H1 (cell line): ENCODE data around the gene ASB1. TPM values are rescaled to one million over a fixed set of nuclear protein-coding genes. Genes with fewer than 3 reads are reported as not detected.

Experiments
- CTCF ChIA-PET: fragments of 300-600 bp; sonication (Branson Sonifier 250); formaldehyde crosslinking; loops from one replicate; lab custom pipeline; 2021; ENCODE audit not compliant: partially characterized antibody; lab: Charles Lee
- POLR2A ChIA-PET: fragments of 300-600 bp; sonication (Branson Sonifier 250); formaldehyde crosslinking; loops from one replicate; lab custom pipeline; 2021; ENCODE audit warnings: inconsistent platforms; ENCODE audit not compliant: partially characterized antibody; lab: Charles Lee
- DNase-seq, 2 experiments: peaks; one replicate each; pipeline versions ENCODE4 v3.0.0 to v3.0.0-alpha.2; 2010 to 2022; ENCODE audit warnings: low spot score in 2 of 2, low read depth in 1 of 2, mixed read lengths in 1 of 2
- FAIRE-seq: peaks from 2 replicates; lab custom pipeline; 2011; peaks lifted over from hg19 to GRCh38; lab: Jason Lieb, UNC
- H2AFZ ChIP-seq: 2 replicates; pipeline ENCODE4 v1.8.1; 2012; ENCODE audit warnings: low read length, inconsistent platforms
- H2AK5ac ChIP-seq: 2 replicates; pipeline ENCODE4 v1.6.1; 2013; ENCODE audit warnings: low read depth, low read length
- H2BK120ac ChIP-seq: replicated peaks from 2 replicates; pipeline ENCODE3; 2013; ENCODE audit warnings: low read depth, low read length, inconsistent platforms
- H2BK12ac ChIP-seq: 2 replicates; pipeline ENCODE4 v1.6.1; 2013; ENCODE audit warnings: low read depth, low read length
- H2BK15ac ChIP-seq: 2 replicates; pipeline ENCODE4 v1.6.1; 2013; ENCODE audit warnings: low read length
- H2BK20ac ChIP-seq: 2 replicates; pipeline ENCODE4 v1.6.1; 2013; ENCODE audit warnings: low read length
- H2BK5ac ChIP-seq: 2 replicates; pipeline ENCODE4 v1.6.1; 2013; ENCODE audit warnings: low read depth, low read length
- H3K14ac ChIP-seq: 2 replicates; pipeline ENCODE4 v1.6.1; 2013; ENCODE audit warnings: inconsistent platforms; ENCODE audit not compliant: insufficient read length
- H3K18ac ChIP-seq: 2 replicates; pipeline ENCODE4 v1.6.1; 2013; ENCODE audit warnings: low read length; ENCODE audit errors: extremely low read depth
- H3K23ac ChIP-seq: 2 replicates; pipeline ENCODE4 v1.6.1; 2013; ENCODE audit warnings: inconsistent platforms; ENCODE audit not compliant: insufficient read length
- H3K23me2 ChIP-seq: 2 replicates; pipeline ENCODE4 v1.6.1; 2013; ENCODE audit warnings: low read depth, low read length
- H3K27ac ChIP-seq: 2 replicates; pipeline ENCODE4 v1.6.1; 2011; ENCODE audit warnings: low read depth, low read length, inconsistent platforms
- H3K27me3 ChIP-seq, 4 experiments: replicated peaks in 1 of 4; 1 replicate in 1 of 4; 2 replicates in 3 of 4; pipeline versions ENCODE4 v1.6.1 to v1.8.1; 2011 to 2013; ENCODE audit warnings: low read length in 3 of 4, mild to moderate bottlenecking in 3 of 4, inconsistent platforms in 2 of 4, mixed read lengths in 2 of 4, moderate library complexity in 1 of 4; ENCODE audit not compliant: control insufficient read depth in 3 of 4, insufficient read depth in 3 of 4; ENCODE audit errors: extremely low read depth in 1 of 4
- H3K36me3 ChIP-seq, 4 experiments: 2 replicates each; pipeline versions ENCODE4 v1.6.1 to v1.8.1; 2011 to 2013; ENCODE audit warnings: mild to moderate bottlenecking in 4 of 4, low read length in 3 of 4, moderate library complexity in 2 of 4, control low read depth in 1 of 4, inconsistent platforms in 1 of 4; ENCODE audit not compliant: insufficient read depth in 4 of 4, control insufficient read depth in 2 of 4
- H3K4ac ChIP-seq: replicated peaks from 2 replicates; pipeline ENCODE3; 2013; ENCODE audit warnings: low read length, low read depth, mixed read lengths, inconsistent platforms; ENCODE audit not compliant: insufficient read length
- H3K4me1 ChIP-seq, 4 experiments: replicated peaks in 1 of 4; 1 replicate in 1 of 4; 2 replicates in 3 of 4; pipeline versions ENCODE4 v1.6.1 to v1.8.1; 2011 to 2013; ENCODE audit warnings: low read length in 3 of 4, inconsistent platforms in 2 of 4, mixed read lengths in 1 of 4; ENCODE audit not compliant: insufficient read depth in 4 of 4, control insufficient read depth in 3 of 4
- H3K4me2 ChIP-seq, 2 experiments: 2 replicates each; pipeline versions ENCODE4 v1.6.1 to v1.8.1; 2011 to 2013; ENCODE audit warnings: low read depth in 2 of 2, low read length in 2 of 2, control low read depth in 1 of 2, inconsistent platforms in 1 of 2, mild to moderate bottlenecking in 1 of 2; ENCODE audit not compliant: insufficient read depth in 1 of 2
- H3K4me3 ChIP-seq, 4 experiments: fragments of 200-600, 300-600 bp in 1 of 4; sonication (generic), shearing (Covaris generic), sonication (Bioruptor Twin) in 1 of 4; 2 replicates each; pipeline versions ENCODE4 v1.5.1 to v1.8.1; 2011 to 2016; ENCODE audit warnings: low read length in 4 of 4, low read depth in 3 of 4, control low read depth in 2 of 4, inconsistent platforms in 2 of 4, mild to moderate bottlenecking in 2 of 4, mixed read lengths in 1 of 4, moderate library complexity in 1 of 4; ENCODE audit not compliant: insufficient read depth in 2 of 4; ENCODE audit errors: extremely low read depth in 1 of 4
- H3K56ac ChIP-seq: replicated peaks from 2 replicates; pipeline ENCODE3; 2013; ENCODE audit warnings: low read depth, mild to moderate bottlenecking, mixed read lengths, low read length, inconsistent platforms; ENCODE audit not compliant: insufficient read length
- H3K79me1 ChIP-seq: 2 replicates; pipeline ENCODE4 v1.6.1; 2013; ENCODE audit warnings: low read depth, low read length, control low read depth
- H3K79me2 ChIP-seq, 2 experiments: 2 replicates each; pipeline versions ENCODE4 v1.6.1 to v1.8.1; 2012 to 2013; ENCODE audit warnings: low read length in 2 of 2, mild to moderate bottlenecking in 2 of 2, inconsistent platforms in 1 of 2; ENCODE audit not compliant: insufficient read depth in 2 of 2, control insufficient read depth in 1 of 2
- H3K9ac ChIP-seq, 4 experiments: replicated peaks in 1 of 4; 1 replicate in 1 of 4; 2 replicates in 3 of 4; pipeline versions ENCODE4 v1.6.1 to v1.8.1; 2011 to 2013; ENCODE audit warnings: low read depth in 3 of 4, low read length in 3 of 4, control low read depth in 2 of 4, mild to moderate bottlenecking in 2 of 4, moderate library complexity in 2 of 4, inconsistent platforms in 1 of 4; ENCODE audit errors: extremely low read depth in 1 of 4
- H3K9me3 ChIP-seq, 2 experiments: 2 replicates each; pipeline versions ENCODE4 v1.6.1 to v1.8.1; 2012 to 2013; ENCODE audit warnings: mild to moderate bottlenecking in 2 of 2, moderate library complexity in 2 of 2, control low read depth in 1 of 2, inconsistent platforms in 1 of 2, low read depth in 1 of 2, low read length in 1 of 2, mixed read lengths in 1 of 2; ENCODE audit not compliant: insufficient read depth in 2 of 2
- H4K20me1 ChIP-seq, 2 experiments: replicated peaks in 1 of 2; 2 replicates each; pipeline versions ENCODE3 to v1.8.1; 2011 to 2013; ENCODE audit warnings: inconsistent platforms in 2 of 2, low read length in 2 of 2, mild to moderate bottlenecking in 1 of 2; ENCODE audit not compliant: insufficient read depth in 2 of 2, control insufficient read depth in 1 of 2
- H4K5ac ChIP-seq: 2 replicates; pipeline ENCODE4 v1.6.1; 2013; ENCODE audit warnings: low read length, low read depth, mixed read lengths, inconsistent platforms; ENCODE audit not compliant: insufficient read length
- H4K8ac ChIP-seq: 2 replicates; pipeline ENCODE4 v1.8.0; 2013; ENCODE audit warnings: mild to moderate bottlenecking, moderate library complexity, low read length, inconsistent platforms; ENCODE audit not compliant: insufficient read depth; ENCODE audit errors: extremely low read depth
- H4K91ac ChIP-seq: replicated peaks from 2 replicates; pipeline ENCODE3; 2013; ENCODE audit warnings: low read length, mixed read lengths, inconsistent platforms; ENCODE audit not compliant: insufficient read length
- CHD1 ChIP-seq: IDR thresholded peaks from 2 replicates; pipeline ENCODE4 v1.6.1; 2012; ENCODE audit warnings: low read depth, low read length, improper control_type of control experiment
- CREB1 ChIP-seq: IDR thresholded peaks from 2 replicates; pipeline ENCODE4 v1.6.1; 2012; ENCODE audit warnings: inconsistent platforms
- CTBP2 ChIP-seq: IDR thresholded peaks from 2 replicates; pipeline ENCODE4 v1.7.0; 2011; ENCODE audit warnings: borderline replicate concordance, mild to moderate bottlenecking, moderate library complexity, mixed read lengths, low read length; ENCODE audit not compliant: insufficient read depth, insufficient read length
- EGR1 ChIP-seq: IDR thresholded peaks from 2 replicates; pipeline ENCODE4 v1.6.1; 2011; ENCODE audit warnings: low read depth, low read length, borderline replicate concordance
- HDAC6 ChIP-seq: IDR thresholded peaks from one replicate; pipeline ENCODE4 v1.7.1; 2012; ENCODE audit warnings: low read depth, mild to moderate bottlenecking, inconsistent platforms, low read length, moderate library complexity
- KDM1A ChIP-seq: fragments of 200-600, 300-600 bp; sonication (generic); IDR thresholded peaks from 2 replicates; pipeline ENCODE4 v1.7.1; 2016; ENCODE audit warnings: mild to moderate bottlenecking, low read length, borderline replicate concordance
- NRF1 ChIP-seq: IDR thresholded peaks from 2 replicates; pipeline ENCODE4 v1.6.1; 2011; ENCODE audit warnings: mild to moderate bottlenecking, low read depth, low read length, improper control_type of control experiment
- RXRA ChIP-seq: IDR thresholded peaks from 2 replicates; pipeline ENCODE4 v1.6.1; 2011; ENCODE audit warnings: low read depth, mild to moderate bottlenecking, low read length, moderate library complexity; ENCODE audit not compliant: insufficient read depth
- SIRT6 ChIP-seq: IDR thresholded peaks from one replicate; pipeline ENCODE4 v1.7.1; 2012; ENCODE audit warnings: low read length, inconsistent platforms
- TAF7 ChIP-seq: optimal IDR thresholded peaks from 2 replicates; pipeline ENCODE3; 2011; ENCODE audit warnings: low read depth, mild to moderate bottlenecking, inconsistent platforms, low read length, moderate library complexity, borderline replicate concordance
- ZNF274 ChIP-seq: IDR thresholded peaks from 2 replicates; pipeline ENCODE4 v1.7.0; 2012; ENCODE audit warnings: low read length, borderline replicate concordance; ENCODE audit errors: extremely low read depth
- WGBS, 2 experiments: shearing (Covaris generic) in 1 of 2; methylation state at CpG; one replicate each; pipeline versions ENCODE4 v1.1.6 to v1.1.7; 2013 to 2015; ENCODE audit warnings: low lambda C conversion rate in 2 of 2, mixed read lengths in 2 of 2, inconsistent platforms in 1 of 2, low coverage in 1 of 2, missing lambda C conversion rate in 1 of 2; ENCODE audit not compliant: insufficient replicate concordance in 2 of 2, insufficient coverage in 1 of 2, insufficient read length in 1 of 2; ENCODE audit errors: extremely low coverage in 1 of 2, missing lambda C conversion rate in 1 of 2; 5-methylcytosine and 5-hydroxymethylcytosine counted together
- polyA plus RNA-seq, 7 experiments: library from polyadenylated mRNA; depleted of rRNA in 3 of 7; stranded (reverse) in 5 of 7; unstranded in 2 of 7; fragments of >200 nt in 5 of 7; fragments of 200-250 nt in 2 of 7; gene quantifications; 1 replicate in 5 of 7; 2 replicates in 1 of 7; 4 replicates in 1 of 7; pipeline versions ENCODE4 v1.2.1 to v1.2.3, GENCODE V29; 2011 to 2013; ENCODE audit warnings: missing spikeins in 2 of 7, mixed read lengths in 2 of 7
- total RNA-seq: library from RNA; stranded (reverse); fragmentation: NEBNext Ultra II Directional; extraction: Animal tissue kit (Norgen Biotek cat#: 25700); gene quantifications from 2 replicates; pipeline ENCODE4 v1.2.1, GENCODE V29; 2021

Gene ASB1
- total and polyA plus RNA-seq, 2 of the 8 experiments (the other 6 are each of a cell fraction or from before 2014, with no cell fraction given): 24.1 to 36.0 TPM

- H2BK120ac ChIP-seq: no peak overlapping the region
- no peak overlapping the region for H4K91ac ChIP-seq
- no peak overlapping the region for H2AK5ac ChIP-seq
- H2BK20ac ChIP-seq: no peak overlapping the region
- no peak overlapping the region for H4K8ac ChIP-seq
- no peak overlapping the region; a peak in 1 of 7 replicates for H3K9ac ChIP-seq
- no peaks in the 10 kb centered on the region for H3K27me3 ChIP-seq
- WGBS, 2 experiments: 90% methylated on average over 24 of the region's 24 CpGs; no CpG with 5 or more reads in 1 of the 2 experiments
- no peak overlapping the region for H3K23ac ChIP-seq
- ChIA-PET POLR2A (interaction anchor here (0.7 kb wide), 1 partner anchor 10 kb away, joined by 3 read pairs; no protein-coding TSS in a partner anchor), CTCF (interaction anchor here (1.0 to 1.7 kb wide), 2 partner anchors 68 to 87 kb away, joined by 3 read pairs; no protein-coding TSS in a partner anchor)
- H3K4me2 ChIP-seq: no peak overlapping the region
- H2AFZ ChIP-seq: no peak overlapping the region
- DNase-seq: no peak
- H3K14ac ChIP-seq: no peak overlapping the region
- peaks cover 3 to 32% (median 9%) of the 10 kb centered on the region in 4 experiments; a peak in 6 of 8 replicates for H3K36me3 ChIP-seq
- H3K23me2 ChIP-seq: no peaks in the 10 kb centered on the region
- H3K56ac ChIP-seq: no peak overlapping the region
- H2BK12ac ChIP-seq: no peak overlapping the region
- no peak overlapping the region for H3K27ac ChIP-seq
- no peaks in the 10 kb centered on the region for H3K9me3 ChIP-seq
- H3K4ac ChIP-seq: no peak overlapping the region
- no peak overlapping the region for H2BK15ac ChIP-seq
- no peak overlapping the region for H2BK5ac ChIP-seq
- H3K79me2 ChIP-seq: peaks cover 8 to 69% of the 10 kb centered on the region in 2 experiments
- no peaks in the 10 kb centered on the region for H3K4me1 ChIP-seq
- FAIRE-seq: no peak
- H4K20me1 ChIP-seq: peaks cover 9 to 28% of the 10 kb centered on the region in 2 experiments
- H3K4me3 ChIP-seq: no peak overlapping the region
- peaks cover 13% of the 10 kb centered on the region for H3K79me1 ChIP-seq
- no peak overlapping the region for H3K18ac ChIP-seq
- no peak overlapping the region for H4K5ac ChIP-seq
- TF ChIP-seq CREB1 (no peak), CTBP2 (no peak), CHD1 (no peak), KDM1A (no peak), TAF7 (no peak), HDAC6 (no peak), RXRA (no peak), ZNF274 (no peak), EGR1 (no peak), NRF1 (no peak), SIRT6 (no peak)
Measured at GRCh38 chr2:238438856-238439849, 12.4 kb downstream of the ASB1 start.
